GM12891 (cell line): ENCODE data around the gene GPC5.

ENCODE experiments used
- DNase-seq: peaks from one replicate; pipeline ENCODE4 v3.0.0; 2011; ENCODE audit warnings: low spot score; ENCODE audit not compliant: insufficient read length
- FAIRE-seq: peaks from 2 replicates; lab custom pipeline; 2011; peaks lifted over from hg19 to GRCh38; lab: Jason Lieb, UNC
- PAX5 ChIP-seq: IDR thresholded peaks from 2 replicates; pipeline ENCODE4 v1.6.1; 2011; ENCODE audit warnings: low read length, moderate library complexity, mild to moderate bottlenecking; ENCODE audit not compliant: insufficient read depth, severe bottlenecking
- POLR2A ChIP-seq: IDR thresholded peaks from 2 replicates; pipeline ENCODE4 v1.6.1; 2011; ENCODE audit warnings: low read depth, low read length, control low read depth
- POLR2AphosphoS5 ChIP-seq: IDR thresholded peaks from 2 replicates; pipeline ENCODE4 v1.6.1; 2011; ENCODE audit warnings: low read depth, low read length, control low read depth
- POU2F2 ChIP-seq: IDR thresholded peaks from 2 replicates; pipeline ENCODE4 v1.6.1; 2011; ENCODE audit warnings: low read depth, mild to moderate bottlenecking, control low read depth, low read length, moderate library complexity
- SPI1 ChIP-seq: IDR thresholded peaks from 2 replicates; pipeline ENCODE4 v1.6.1; 2011; ENCODE audit warnings: low read depth, low read length, control low read depth
- TAF1 ChIP-seq: IDR thresholded peaks from 2 replicates; pipeline ENCODE4 v1.6.1; 2011; ENCODE audit warnings: low read depth, low read length, control low read depth

GPC5 gene

GRCh38 chr13:92307752-92308151, 909.3 kb downstream of the GPC5 start:
- DNase-seq (no peak), FAIRE-seq (no peak)
- TF ChIP-seq PAX5 (no peak), POU2F2 (no peak), TAF1 (no peak), POLR2AphosphoS5 (no peak), POLR2A (no peak), SPI1 (no peak)

- no peak for TF ChIP-seq PAX5
- TF ChIP-seq POU2F2, result no peak
- TF ChIP-seq SPI1, result no peak
- TF ChIP-seq POLR2A, result no peak
- TF ChIP-seq POLR2AphosphoS5, result no peak
- no peak for TF ChIP-seq TAF1
- no peak for DNase-seq
- no peak for FAIRE-seq
Measured at GRCh38 chr13:92312823-92313222, 914.4 kb downstream of the GPC5 start.

- TF ChIP-seq POLR2A, result no peak
- TF ChIP-seq PAX5, result no peak
- TF ChIP-seq POLR2AphosphoS5, result no peak
- TF ChIP-seq SPI1, result no peak
- no peak for TF ChIP-seq TAF1
- TF ChIP-seq POU2F2, result no peak
- no peak for FAIRE-seq
Measured at GRCh38 chr13:92313382-92313781, 915.0 kb downstream of the GPC5 start.

GRCh38 chr13:92315265-92315664, 916.8 kb downstream of the GPC5 start:
- TF ChIP-seq POLR2A (no peak), POLR2AphosphoS5 (no peak), TAF1 (no peak), POU2F2 (no peak), PAX5 (no peak), SPI1 (no peak)
- no peak for FAIRE-seq
- DNase-seq, result no peak

More at GRCh38 chr13:92313382-92313781, 915.0 kb downstream of the GPC5 start:
- DNase-seq, result no peak

GRCh38 chr13:92316030-92316429, 917.6 kb downstream of the GPC5 start:
- FAIRE-seq, result no peak
- no peak for DNase-seq
- no peak for TF ChIP-seq POLR2AphosphoS5
- no peak for TF ChIP-seq TAF1
- no peak for TF ChIP-seq SPI1
- no peak for TF ChIP-seq POLR2A
- TF ChIP-seq POU2F2, result no peak
- TF ChIP-seq PAX5, result no peak

- FAIRE-seq (no peak), DNase-seq (no peak)
- TF ChIP-seq POLR2AphosphoS5 (no peak), PAX5 (no peak), POLR2A (no peak), TAF1 (no peak), POU2F2 (no peak)
Measured at GRCh38 chr13:92317066-92317465, 918.6 kb downstream of the GPC5 start.

GRCh38 chr13:92320323-92320722, 921.9 kb downstream of the GPC5 start:
- no peak for FAIRE-seq
- no peak for TF ChIP-seq PAX5
- no peak for TF ChIP-seq SPI1
- TF ChIP-seq POLR2AphosphoS5, result no peak
- no peak for TF ChIP-seq TAF1
- TF ChIP-seq POLR2A, result no peak
- no peak for TF ChIP-seq POU2F2
- DNase-seq, result no peak

GRCh38 chr13:92321174-92321573, 922.8 kb downstream of the GPC5 start:
- FAIRE-seq (no peak), DNase-seq (no peak)
- TF ChIP-seq POLR2AphosphoS5 (no peak), POU2F2 (no peak), TAF1 (no peak), POLR2A (no peak), PAX5 (no peak), SPI1 (no peak)

GRCh38 chr13:92345627-92346026, 947.2 kb downstream of the GPC5 start:
- DNase-seq (no peak), FAIRE-seq (no peak)
- TF ChIP-seq POU2F2, result no peak
- no peak for TF ChIP-seq POLR2A
- no peak for TF ChIP-seq PAX5
- TF ChIP-seq SPI1, result no peak
- no peak for TF ChIP-seq TAF1
- TF ChIP-seq POLR2AphosphoS5, result no peak

GRCh38 chr13:92346046-92346445, 947.6 kb downstream of the GPC5 start:
- FAIRE-seq, result no peak
- no peak for DNase-seq
- no peak for TF ChIP-seq POLR2AphosphoS5
- TF ChIP-seq TAF1, result no peak
- TF ChIP-seq POU2F2, result no peak
- no peak for TF ChIP-seq POLR2A
- no peak for TF ChIP-seq PAX5
- TF ChIP-seq SPI1, result no peak

GRCh38 chr13:92354583-92354982, 956.2 kb downstream of the GPC5 start:
- no peak for FAIRE-seq
- TF ChIP-seq POLR2AphosphoS5 (no peak), POU2F2 (no peak), SPI1 (no peak), POLR2A (no peak), PAX5 (no peak), TAF1 (no peak)
- DNase-seq, result no peak
